Esophagus squamous epithelium (tissue), 4 donors: ENCODE measurements around the gene TNNC2.

Experiments
- CTCF ChIP-seq, 6 experiments: fragments of 450-650 bp in 4 of 6; fragments of 200-600 bp in 2 of 6; sonication (generic) in 2 of 6; IDR thresholded peaks; one replicate each; pipeline ENCODE4 v1.5.1; 2016 to 2019; ENCODE audit warnings: antibody characterized with exemption in 6 of 6, mild to moderate bottlenecking in 4 of 6, moderate library complexity in 4 of 6
- POLR2A ChIP-seq, 4 donors: fragments of 450-650 bp; IDR thresholded peaks; one replicate each; pipeline ENCODE4 v1.6.1; 2017; ENCODE audit warnings: antibody characterized with exemption in 4 of 4, mild to moderate bottlenecking in 4 of 4, moderate library complexity in 3 of 4

- no peak for TF ChIP-seq POLR2A (IDR thresholded peaks at IDR 0.05)
- TF ChIP-seq CTCF (IDR thresholded peaks at IDR 0.05), result no peak
Observed at GRCh38 chr20:45828589-45828988, 1.5 kb upstream of the TNNC2 start.
